GM19438 (cell line): Measurements from ENCODE around the gene INPP5F.
"Not testable (repeated sequence)": the region's sequence is repeated elsewhere in the genome, so short reads cannot be mapped to it uniquely, and the experiment has no call there.

Source experiments
- ATAC-seq: cut with Tn5 transposase; IDR thresholded peaks from one replicate; pipeline ENCODE4 v1.9.1; 2021; ENCODE audit warnings: low read depth; ENCODE audit not compliant: unreplicated experiment

Gene INPP5F

GRCh38 chr10:119853574-119853973 is 127.7 kb downstream of the INPP5F start:
- ATAC-seq, result no peak

GRCh38 chr10:119858063-119858462 is 132.2 kb downstream of the INPP5F start:
- ATAC-seq, result no peak

GRCh38 chr10:119859420-119860258 is 133.8 kb downstream of the INPP5F start:
- no peak for ATAC-seq

GRCh38 chr10:119860866-119861607 is 135.2 kb downstream of the INPP5F start:
- ATAC-seq, result peak; percentile 54

- no peak for ATAC-seq
These were observed 136.7 kb downstream of the INPP5F start for GRCh38 chr10:119862524-119862923.

GRCh38 chr10:119863951-119864565 is 138.2 kb downstream of the INPP5F start:
- no peak for ATAC-seq

GRCh38 chr10:119865699-119866240 is 139.9 kb downstream of the INPP5F start:
- ATAC-seq, result no peak

- no peak for ATAC-seq
These were observed 141.5 kb downstream of the INPP5F start for GRCh38 chr10:119867317-119867716.

GRCh38 chr10:119869398-119869797 is 143.5 kb downstream of the INPP5F start:
- ATAC-seq, result not testable (repeated sequence)

- peak; percentile 36 for ATAC-seq
These were observed 146.2 kb downstream of the INPP5F start for GRCh38 chr10:119871881-119872609.

- ATAC-seq, result no peak
These were observed 146.7 kb downstream of the INPP5F start, which contains the start of gene MCMBP for GRCh38 chr10:119872610-119872859. MCMBP (minus strand) TSS chr10:119872843; CDS start chr10:119872584, 259 bp downstream.

- peak; percentile 80 for ATAC-seq
These were observed 147.2 kb downstream of the INPP5F start for GRCh38 chr10:119872860-119873681.

GRCh38 chr10:119878524-119878923 is 152.7 kb downstream of the INPP5F start:
- no peak for ATAC-seq
